Activated T-helper 1 cell treated with anti-CD3 and anti-CD28 coated beads, Interleukin-12 subunit alpha, Interleukin-12 subunit beta, Interleukin-2, Interleukin-4 antibody, amounts not matched to agents 30 ng/mL and 10 ng/mL and 1 ng/mL, durations not matched to agents 14 hours and 24 hours and 36 hours (primary cell): ENCODE results near the gene MYBPH. TPM values are rescaled to one million over a fixed set of nuclear protein-coding genes. Genes with fewer than 3 reads are reported as not detected.

Source experiments
- DNase-seq: peaks from one replicate; pipeline ENCODE4 v3.0.0; 2021; ENCODE audit warnings: low spot score
- H3K27ac Mint-ChIP-seq: one replicate; pipeline ENCODE4 v1.8.0; 2021; ENCODE audit warnings: mild to moderate bottlenecking, mixed read lengths
- H3K27me3 Mint-ChIP-seq: one replicate; pipeline ENCODE4 v1.8.0; 2022; ENCODE audit warnings: mild to moderate bottlenecking, moderate library complexity, mixed read lengths; ENCODE audit not compliant: insufficient read depth
- H3K36me3 Mint-ChIP-seq: one replicate; pipeline ENCODE4 v1.8.0; 2021; ENCODE audit warnings: low read depth, mixed read lengths
- H3K4me1 Mint-ChIP-seq: one replicate; pipeline ENCODE4 v1.8.0; 2021; ENCODE audit warnings: low read depth, mixed read lengths
- H3K4me3 Mint-ChIP-seq: one replicate; pipeline ENCODE4 v1.8.0; 2021; ENCODE audit warnings: mild to moderate bottlenecking, moderate library complexity, mixed read lengths
- H3K9me3 Mint-ChIP-seq: one replicate; pipeline ENCODE4 v1.8.0; 2021; ENCODE audit warnings: mixed read lengths
- intact Hi-C: fragments of 100-400 bp; cut with micrococcal nuclease; formaldehyde crosslinking; loops from one replicate; pipeline ENCODE4 v1.15.1; 2024
- total RNA-seq: library from RNA; stranded (reverse); gene quantifications from 2 replicates; pipeline ENCODE4 v1.2.3, GENCODE V29; 2022

Gene MYBPH
- total RNA-seq, 1 donor from 2014 or later: not detected

DNA sequence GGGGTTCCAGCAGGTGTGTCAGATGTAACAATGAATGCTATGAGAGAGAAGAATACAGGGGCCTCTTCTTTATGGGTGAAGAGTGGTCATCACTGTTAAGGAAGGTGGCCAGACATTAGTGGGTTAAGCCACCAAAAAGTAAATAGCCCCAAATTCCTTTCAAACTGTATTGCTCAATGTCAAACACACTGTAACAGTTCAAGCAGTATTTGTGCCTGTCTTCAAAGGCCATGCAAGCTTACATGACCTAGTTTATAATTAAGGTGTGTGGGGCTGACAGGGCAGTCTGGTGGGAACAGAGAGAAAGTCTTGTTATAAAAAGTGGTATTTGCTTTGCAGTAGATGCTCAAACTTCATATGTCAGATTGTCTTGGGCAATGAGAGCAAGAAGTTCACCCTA lies 35.4 kb upstream of the MYBPH start:
- no peak overlapping the region for H3K4me3 Mint-ChIP-seq

GRCh38 chr1:203210350-203210749 lies 34.7 kb upstream of the MYBPH start:
- Mint-ChIP-seq H3K27me3 (peaks cover 10% of the 10 kb centered on the region), H3K36me3 (no peaks in the 10 kb centered on the region), H3K27ac (no peak overlapping the region), H3K4me1 (no peaks in the 10 kb centered on the region), H3K9me3 (no peaks in the 10 kb centered on the region), H3K4me3 (no peak overlapping the region)
- DNase-seq: no peak
- intact Hi-C loops: no loop called here

More for the DNA sequence above, 35.4 kb upstream of the MYBPH start:
- DNase-seq: no peak
- Mint-ChIP-seq H3K27me3 (peaks cover 10% of the 10 kb centered on the region), H3K36me3 (no peaks in the 10 kb centered on the region), H3K4me1 (no peaks in the 10 kb centered on the region), H3K27ac (no peak overlapping the region), H3K9me3 (no peaks in the 10 kb centered on the region)
- intact Hi-C loops: no loop called here

DNA sequence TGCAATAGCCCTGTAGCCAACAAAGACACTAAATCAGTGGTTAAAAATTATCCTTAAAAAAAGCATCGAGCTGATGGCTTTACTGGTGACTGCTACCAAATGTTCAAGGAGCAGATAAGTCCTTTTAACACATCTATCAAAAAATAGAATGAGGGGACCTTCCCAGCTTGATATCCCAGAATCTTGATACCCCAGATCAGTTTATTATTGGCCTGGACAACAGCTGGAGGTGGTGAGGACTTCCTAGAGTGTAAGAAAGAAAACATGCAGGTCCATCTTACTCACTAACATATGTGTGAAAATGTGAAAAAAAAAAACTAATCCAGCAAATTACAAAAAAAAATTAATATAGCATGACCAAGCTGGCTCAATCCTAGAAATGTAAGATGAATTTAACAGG lies 32.6 kb upstream of the MYBPH start:
- Mint-ChIP-seq H3K4me3 (no peak overlapping the region), H3K4me1 (no peaks in the 10 kb centered on the region), H3K27ac (no peak overlapping the region), H3K36me3 (no peaks in the 10 kb centered on the region), H3K9me3 (no peaks in the 10 kb centered on the region), H3K27me3 (peaks cover 7% of the 10 kb centered on the region)
- no peak for DNase-seq
- intact Hi-C loops: no loop called here

GRCh38 chr1:203207751-203208150 lies 32.1 kb upstream of the MYBPH start:
- Mint-ChIP-seq H3K36me3 (no peaks in the 10 kb centered on the region), H3K4me1 (no peaks in the 10 kb centered on the region), H3K27ac (no peak overlapping the region), H3K27me3 (peaks cover 7% of the 10 kb centered on the region), H3K4me3 (no peak overlapping the region), H3K9me3 (no peaks in the 10 kb centered on the region)
- intact Hi-C loops: no loop called here
- no peak for DNase-seq

DNA sequence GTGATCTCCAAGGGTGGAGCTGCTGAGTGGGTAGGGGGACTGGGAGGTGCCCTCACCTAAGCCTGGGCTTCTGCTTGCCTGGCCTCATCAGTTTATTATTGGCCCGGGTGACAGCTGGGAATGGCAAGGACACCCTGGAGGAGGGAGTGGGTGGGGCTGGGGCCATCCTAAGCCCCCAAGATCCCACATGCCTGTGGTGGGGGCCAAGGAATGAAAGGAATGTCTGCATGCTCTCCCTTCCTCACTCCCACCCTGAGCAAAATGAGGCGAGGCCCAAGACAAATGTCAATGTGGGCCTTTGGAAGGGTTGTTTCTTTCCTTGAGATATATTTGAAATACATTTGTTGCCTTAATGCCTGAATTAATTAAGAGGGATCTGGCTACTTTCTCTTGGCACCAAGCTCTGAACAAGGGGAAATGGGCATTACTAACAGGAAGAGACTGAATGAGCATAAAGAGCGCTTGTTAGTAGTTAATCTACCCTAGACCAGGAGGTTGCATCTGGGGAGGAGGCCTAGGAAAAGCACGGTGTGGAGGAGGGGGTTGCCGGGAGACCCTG lies 30.6 kb upstream of the MYBPH start:
- Mint-ChIP-seq H3K27me3 (peaks cover 8% of the 10 kb centered on the region), H3K27ac (no peak overlapping the region), H3K4me1 (no peaks in the 10 kb centered on the region), H3K9me3 (no peaks in the 10 kb centered on the region), H3K36me3 (no peaks in the 10 kb centered on the region), H3K4me3 (no peak overlapping the region)
- intact Hi-C loops: no loop called here
- no peak for DNase-seq

DNA sequence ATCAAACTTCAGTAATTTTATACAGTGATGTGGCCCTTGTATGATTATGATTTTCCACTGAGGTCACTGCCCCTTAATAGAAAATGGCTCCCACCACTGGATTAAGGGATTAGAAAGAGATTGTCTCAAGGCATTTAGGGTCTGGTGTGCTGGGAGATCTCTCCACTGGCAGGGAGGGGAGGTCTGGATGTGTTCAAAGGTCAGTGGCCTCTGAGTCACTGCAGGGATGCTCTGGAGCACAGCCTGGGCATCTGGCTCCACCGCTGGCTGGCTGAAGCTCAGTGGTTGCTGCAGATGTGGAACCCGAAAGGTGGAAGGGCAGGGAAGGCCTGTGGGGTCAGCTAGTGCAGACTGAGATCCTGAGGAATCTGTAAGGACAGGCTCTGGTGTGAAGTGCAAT lies 29.1 kb upstream of the MYBPH start:
- Mint-ChIP-seq H3K36me3 (no peaks in the 10 kb centered on the region), H3K4me1 (no peaks in the 10 kb centered on the region), H3K4me3 (no peak overlapping the region), H3K27ac (no peak overlapping the region), H3K9me3 (no peaks in the 10 kb centered on the region), H3K27me3 (peaks cover 9% of the 10 kb centered on the region)
- intact Hi-C loops: no loop called here
- no peak for DNase-seq

DNA sequence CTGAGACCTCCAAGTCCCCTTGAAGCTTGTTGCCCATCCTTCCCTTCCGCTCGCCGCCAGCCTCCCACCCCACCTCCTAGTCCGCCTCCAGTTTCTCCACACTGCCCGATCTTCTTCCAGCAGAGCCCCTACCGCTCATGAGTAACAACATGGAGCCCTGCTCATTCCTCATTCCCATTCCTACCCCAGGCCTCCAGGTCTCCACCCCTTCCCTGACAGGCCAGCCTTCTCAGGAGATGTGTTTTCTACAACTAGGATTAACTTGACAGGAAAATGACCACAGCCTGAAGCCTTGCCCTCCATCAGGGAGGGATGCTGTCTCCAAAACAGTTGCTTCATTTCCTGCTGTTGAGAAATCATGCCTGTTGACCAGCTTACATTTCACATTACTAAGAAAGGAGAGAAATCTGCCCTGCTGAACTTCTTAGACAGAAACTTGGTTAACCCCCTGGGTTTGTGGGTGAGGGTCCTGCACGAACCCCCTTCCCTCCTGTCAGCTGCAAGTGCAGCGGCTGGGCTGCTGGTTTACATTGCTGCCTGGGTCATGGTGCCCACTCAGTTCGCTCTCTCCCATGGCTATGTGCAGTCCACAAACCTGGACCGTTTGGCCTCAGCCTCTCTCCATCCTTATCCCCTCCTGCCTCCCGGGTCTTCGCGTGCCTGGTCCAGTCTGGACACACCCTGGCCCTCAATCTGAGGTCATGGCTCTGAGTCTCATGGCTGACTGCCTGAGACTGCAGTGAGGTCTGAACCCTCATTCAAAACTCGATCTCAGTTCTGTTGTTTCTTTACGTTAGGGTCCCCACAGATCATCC lies 27.0 kb upstream of the MYBPH start:
- Mint-ChIP-seq H3K4me1 (no peaks in the 10 kb centered on the region), H3K4me3 (no peak overlapping the region), H3K27me3 (peaks cover 9% of the 10 kb centered on the region), H3K27ac (no peak overlapping the region), H3K9me3 (no peaks in the 10 kb centered on the region), H3K36me3 (no peaks in the 10 kb centered on the region)
- DNase-seq: no peak
- intact Hi-C loops: no loop called here

DNA sequence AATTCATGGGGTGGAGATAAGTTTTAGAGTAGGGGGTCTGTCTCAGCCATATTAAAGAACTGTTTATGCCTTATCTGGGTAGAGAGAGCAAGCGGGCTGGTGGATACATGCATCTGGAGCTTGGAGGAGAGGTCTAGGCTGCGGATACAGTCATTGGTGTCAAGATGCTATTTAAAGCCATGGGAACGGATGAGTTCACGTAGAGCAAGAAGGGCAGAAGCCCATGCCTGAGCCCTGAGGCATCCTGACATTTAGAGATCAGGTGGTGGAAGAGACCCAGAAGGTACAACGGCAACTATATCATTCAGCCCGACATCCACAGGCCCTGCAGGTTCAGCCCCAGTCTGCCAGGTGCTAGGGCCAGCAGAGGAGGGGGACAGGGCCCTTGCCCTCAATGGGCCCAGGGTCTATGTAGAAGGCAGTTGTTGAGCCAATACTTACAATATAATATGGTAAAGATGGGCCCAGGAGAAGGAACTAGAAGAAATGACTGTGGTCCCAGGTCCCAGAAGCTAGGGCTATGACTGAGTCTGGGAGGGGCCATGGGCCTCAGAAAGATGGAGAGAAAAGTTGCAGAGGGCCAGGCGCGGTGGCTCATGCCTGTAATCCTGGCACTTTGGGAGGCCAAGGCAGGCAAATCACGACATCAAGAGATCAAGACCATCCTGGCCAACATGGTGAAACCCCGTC lies 26.0 kb upstream of the MYBPH start:
- H3K27me3 Mint-ChIP-seq: peaks cover 8% of the 10 kb centered on the region
- no peak for DNase-seq
- no peak overlapping the region for H3K4me3 Mint-ChIP-seq
- intact Hi-C loops: no loop called here
- H3K27ac Mint-ChIP-seq: no peak overlapping the region
- H3K36me3 Mint-ChIP-seq: no peaks in the 10 kb centered on the region
- H3K9me3 Mint-ChIP-seq: no peaks in the 10 kb centered on the region
- H3K4me1 Mint-ChIP-seq: no peaks in the 10 kb centered on the region

DNA sequence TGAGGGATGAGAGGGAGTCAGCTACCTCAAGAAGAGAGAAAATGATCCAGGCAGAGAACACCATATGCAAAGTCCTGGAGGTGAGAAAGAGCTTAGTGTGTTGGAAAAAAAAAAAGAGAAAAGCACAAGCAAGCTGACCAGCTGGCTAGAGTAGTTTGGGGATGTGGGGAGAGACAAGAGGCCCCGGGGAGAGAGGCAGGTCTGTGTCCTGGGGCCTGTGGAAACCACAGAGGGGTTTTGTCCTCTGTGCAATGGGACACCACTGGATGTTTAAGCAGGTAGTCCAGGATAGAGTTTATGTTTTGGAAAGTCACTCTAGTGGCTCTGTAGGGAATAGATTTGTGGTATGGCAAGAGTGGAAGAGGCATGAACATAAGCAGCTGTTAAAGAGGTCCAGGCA lies 25.3 kb upstream of the MYBPH start:
- H3K27me3 Mint-ChIP-seq: peaks cover 8% of the 10 kb centered on the region
- intact Hi-C loops: no loop called here
- no peaks in the 10 kb centered on the region for H3K36me3 Mint-ChIP-seq
- DNase-seq: no peak
- no peaks in the 10 kb centered on the region for H3K9me3 Mint-ChIP-seq
- H3K4me3 Mint-ChIP-seq: no peak overlapping the region
- H3K27ac Mint-ChIP-seq: no peak overlapping the region
- H3K4me1 Mint-ChIP-seq: no peaks in the 10 kb centered on the region

GRCh38 chr1:203199816-203200571 lies 24.4 kb upstream of the MYBPH start:
- Mint-ChIP-seq H3K27me3 (peaks cover 8% of the 10 kb centered on the region), H3K27ac (no peak overlapping the region), H3K4me3 (no peak overlapping the region), H3K36me3 (no peaks in the 10 kb centered on the region), H3K9me3 (no peaks in the 10 kb centered on the region), H3K4me1 (no peaks in the 10 kb centered on the region)
- DNase-seq: no peak
- intact Hi-C loops: no loop called here

DNA sequence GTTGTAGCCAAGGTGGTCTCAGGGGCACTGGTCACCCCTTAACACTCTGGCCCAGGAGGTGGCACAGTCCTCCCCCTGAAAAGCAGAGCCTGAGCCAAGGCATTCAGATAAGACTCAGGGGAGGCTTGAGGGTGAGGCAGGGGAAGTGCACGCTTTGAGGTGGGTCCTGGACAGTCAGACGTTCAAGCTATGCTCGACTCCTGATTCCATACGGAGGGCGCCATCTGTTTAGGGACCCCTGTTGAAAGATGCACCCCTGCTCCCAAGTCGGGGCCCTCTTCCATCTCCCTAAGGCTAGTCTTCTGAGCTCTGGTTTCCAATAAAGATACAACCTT lies 23.8 kb upstream of the MYBPH start:
- intact Hi-C loops: no loop called here
- Mint-ChIP-seq H3K4me1 (no peaks in the 10 kb centered on the region), H3K27ac (no peak overlapping the region), H3K27me3 (peaks cover 8% of the 10 kb centered on the region), H3K4me3 (no peak overlapping the region), H3K36me3 (no peaks in the 10 kb centered on the region), H3K9me3 (no peaks in the 10 kb centered on the region)
- DNase-seq: no peak

DNA sequence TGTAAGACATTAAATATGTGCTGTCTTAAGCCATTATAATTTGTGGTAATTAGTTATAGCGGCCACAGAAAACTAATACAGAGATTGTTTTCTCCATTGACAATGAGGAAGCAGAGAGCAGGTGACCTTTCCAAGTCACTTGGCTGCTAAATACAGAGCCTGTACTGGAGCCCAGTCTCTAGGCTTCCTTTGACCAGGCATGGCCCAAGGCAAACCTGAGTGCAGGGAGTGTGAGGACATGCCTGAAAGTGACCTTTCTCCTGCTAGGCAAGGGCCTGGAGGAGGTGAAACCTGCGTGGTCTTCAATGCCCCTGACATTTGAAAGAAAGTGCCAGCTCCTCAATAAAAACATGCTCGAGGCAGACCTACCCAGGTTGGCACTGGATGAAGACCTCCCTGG lies 23.4 kb upstream of the MYBPH start:
- no peak for DNase-seq
- Mint-ChIP-seq H3K27ac (no peak overlapping the region), H3K4me3 (no peak overlapping the region), H3K4me1 (no peaks in the 10 kb centered on the region), H3K27me3 (peaks cover 8% of the 10 kb centered on the region), H3K9me3 (no peaks in the 10 kb centered on the region), H3K36me3 (no peaks in the 10 kb centered on the region)
- intact Hi-C loops: no loop called here

- no peak overlapping the region for H3K4me3 Mint-ChIP-seq
- no peak overlapping the region for H3K27ac Mint-ChIP-seq
- peaks cover 8% of the 10 kb centered on the region for H3K27me3 Mint-ChIP-seq
- no peaks in the 10 kb centered on the region for H3K4me1 Mint-ChIP-seq
- intact Hi-C loops: no loop called here
- H3K9me3 Mint-ChIP-seq: no peaks in the 10 kb centered on the region
- no peak for DNase-seq
- no peaks in the 10 kb centered on the region for H3K36me3 Mint-ChIP-seq
Observed at GRCh38 chr1:203197625-203198024, 22.0 kb upstream of the MYBPH start.
